GM23338 (cell line): ENCODE measurements around the gene SLFN12L. TPM values are rescaled to one million over a fixed set of nuclear protein-coding genes. Genes with fewer than 3 reads are reported as not detected.
"Not testable (repeated sequence)": the region's sequence is repeated elsewhere in the genome, so short reads cannot be mapped to it uniquely, and the experiment has no call there.

Experiments
- ATAC-seq: fragments of 200-7000 bp; cut with Tn5 transposase; 3 replicates; pipeline ENCODE4 v1.9.1; 2020
- DNase-seq: peaks from one replicate; pipeline ENCODE4 v3.0.0-alpha.2; 2015; ENCODE audit warnings: low spot score
- H2AFZ ChIP-seq: fragments of 200-600 bp; sonication (generic); 2 replicates; pipeline ENCODE4 v1.8.0; 2016; ENCODE audit warnings: antibody characterized with exemption, mild to moderate bottlenecking, moderate library complexity
- H3F3A ChIP-seq: fragments of 200-600 bp; sonication (generic); replicated peaks from 2 replicates; pipeline ENCODE4 v1.8.0; 2017; ENCODE audit warnings: antibody characterized with exemption, mixed run types, low read depth
- H3K27ac ChIP-seq: fragments of 200-600 bp; sonication (generic); 2 replicates; pipeline ENCODE4 v1.6.1; 2016; ENCODE audit warnings: low read depth
- H3K27me3 ChIP-seq: fragments of 200-600 bp; sonication (generic); 2 replicates; pipeline ENCODE4 v1.8.0; 2016; ENCODE audit warnings: mild to moderate bottlenecking, mixed run types, moderate library complexity; ENCODE audit not compliant: insufficient read depth
- H3K36me3 ChIP-seq: fragments of 200-600 bp; sonication (generic); 2 replicates; pipeline ENCODE4 v1.8.0; 2016; ENCODE audit warnings: mild to moderate bottlenecking; ENCODE audit not compliant: insufficient read depth
- H3K4me1 ChIP-seq: fragments of 200-600 bp; sonication (generic); 2 replicates; pipeline ENCODE4 v1.8.0; 2016; ENCODE audit warnings: mild to moderate bottlenecking, moderate library complexity; ENCODE audit not compliant: insufficient read depth
- H3K4me2 ChIP-seq: fragments of 200-600 bp; sonication (generic); 2 replicates; pipeline ENCODE4 v1.7.1; 2017; ENCODE audit warnings: mixed run types
- H3K4me3 ChIP-seq: fragments of 200-600 bp; sonication (generic); 2 replicates; pipeline ENCODE4 v1.6.1; 2016; ENCODE audit warnings: mixed run types
- H3K79me2 ChIP-seq: fragments of 200-600 bp; sonication (generic); replicated peaks from 2 replicates; pipeline ENCODE4 v1.8.0; 2017; ENCODE audit warnings: mild to moderate bottlenecking; ENCODE audit not compliant: insufficient read depth
- H3K9me2 ChIP-seq: fragments of 200-600 bp; sonication (generic); 2 replicates; pipeline ENCODE4 v1.8.0; 2017; ENCODE audit not compliant: insufficient read depth
- H4K20me1 ChIP-seq: fragments of 200-600 bp; sonication (generic); replicated peaks from 2 replicates; pipeline ENCODE4 v1.8.0; 2017; ENCODE audit warnings: mild to moderate bottlenecking; ENCODE audit not compliant: insufficient read depth
- H3K27ac Mint-ChIP-seq: 2 replicates; pipeline ENCODE4 v1.8.0; 2020; ENCODE audit warnings: inconsistent platforms, mild to moderate bottlenecking, moderate library complexity, mixed read lengths
- H3K27me3 Mint-ChIP-seq: 3 replicates; pipeline ENCODE4 v1.8.0; 2022; ENCODE audit warnings: low read depth, mild to moderate bottlenecking, moderate library complexity, mixed read lengths, inconsistent platforms; ENCODE audit not compliant: insufficient read depth, poor library complexity
- H3K36me3 Mint-ChIP-seq: 3 replicates; pipeline ENCODE4 v1.8.0; 2021; ENCODE audit warnings: low read depth, mild to moderate bottlenecking, inconsistent platforms, moderate library complexity, mixed read lengths
- H3K4me1 Mint-ChIP-seq: 3 replicates; pipeline ENCODE4 v1.8.0; 2020; ENCODE audit warnings: mild to moderate bottlenecking, inconsistent platforms, mixed read lengths
- H3K4me3 Mint-ChIP-seq: 3 replicates; pipeline ENCODE4 v1.8.0; 2021; ENCODE audit warnings: moderate library complexity, mild to moderate bottlenecking, inconsistent platforms, mixed read lengths
- H3K9me3 Mint-ChIP-seq: 3 replicates; pipeline ENCODE4 v1.8.0; 2020; ENCODE audit warnings: moderate library complexity, mild to moderate bottlenecking, inconsistent platforms, mixed read lengths
- CREB1 ChIP-seq: fragments of 250-450 bp; sonication (Bioruptor Pico); IDR thresholded peaks from 2 replicates; pipeline ENCODE4 v1.5.0; 2020; ENCODE audit warnings: low read depth, mild to moderate bottlenecking, moderate library complexity
- CTCF ChIP-seq, 2 experiments: fragments of 200-600 bp in 1 of 2; sonication (generic) in 1 of 2; conservative IDR thresholded peaks; 2 replicates each; pipeline versions ENCODE4 v1.5.1 to v1.6.1; 2016 to 2017; ENCODE audit warnings: antibody characterized with exemption in 2 of 2, low read depth in 2 of 2, mild to moderate bottlenecking in 2 of 2, moderate library complexity in 1 of 2
- ETS1 ChIP-seq: IDR thresholded peaks from 2 replicates; pipeline ENCODE4 v1.6.1; 2016; ENCODE audit warnings: antibody characterized with exemption
- EZH2 ChIP-seq: fragments of 200-600 bp; sonication (generic); IDR thresholded peaks from one replicate; pipeline ENCODE4 v1.8.0; 2017; ENCODE audit warnings: antibody characterized with exemption, mild to moderate bottlenecking, low read depth; ENCODE audit not compliant: unreplicated experiment
- EZH2phosphoT487 ChIP-seq: fragments of 200-600 bp; sonication (generic); IDR thresholded peaks from one replicate; pipeline ENCODE4 v1.8.1; 2018; ENCODE audit warnings: antibody characterized with exemption; ENCODE audit not compliant: unreplicated experiment
- NANOG ChIP-seq: IDR thresholded peaks from 2 replicates; pipeline ENCODE4 v1.6.1; 2016; ENCODE audit warnings: antibody characterized with exemption, borderline replicate concordance
- POLR2AphosphoS5 ChIP-seq: IDR thresholded peaks from 2 replicates; pipeline ENCODE4 v1.6.1; 2016; ENCODE audit warnings: antibody characterized with exemption, low read depth
- REST ChIP-seq: IDR thresholded peaks from one replicate; pipeline ENCODE4 v1.6.1; 2018; ENCODE audit warnings: antibody characterized with exemption; ENCODE audit not compliant: unreplicated experiment
- ZNF114 ChIP-seq: fragments of 250-450 bp; sonication (Bioruptor Pico); IDR thresholded peaks from 2 replicates; pipeline ENCODE4 v1.5.0; 2020; ENCODE audit warnings: mild to moderate bottlenecking, moderate library complexity
- ZNF331 ChIP-seq: fragments of 250-450 bp; sonication (Bioruptor Pico); IDR thresholded peaks from 2 replicates; pipeline ENCODE4 v1.5.0; 2020; ENCODE audit warnings: low read depth, mild to moderate bottlenecking, moderate library complexity
- ZNF462 ChIP-seq: fragments of 250-450 bp; sonication (Bioruptor Pico); IDR thresholded peaks from 2 replicates; pipeline ENCODE4 v1.5.0; 2020; ENCODE audit warnings: mild to moderate bottlenecking, moderate library complexity
- polyA plus RNA-seq: library from polyadenylated mRNA; unstranded; fragments of >200 nt; fragmentation: Nextera tagmentation; extraction: Ambion mirVana; gene quantifications from 2 replicates; pipeline ENCODE4 v1.2.1, GENCODE V29; 2016
- total RNA-seq: library from RNA; depleted of rRNA; stranded (reverse); fragments of >200 nt; shearing (Covaris generic); gene quantifications from 2 replicates; pipeline ENCODE4 v1.2.3, GENCODE V29; 2014

SLFN12L gene
- total and polyA plus RNA-seq, 2 experiments from 2014 or later, result not detected

- ATAC-seq (no peak), DNase-seq (no peak)
- no peak for TF ChIP-seq ZNF114
- TF ChIP-seq ZNF462 (CRISPR knock-in tag), result no peak
- no peak for TF ChIP-seq CTCF (conservative IDR thresholded peaks at IDR 0.05; ENCODE audit: low read depth in 2 of 2)
- TF ChIP-seq ZNF331 (CRISPR knock-in tag), result no peak
- TF ChIP-seq EZH2, result no peak
- no peak for TF ChIP-seq CREB1 (CRISPR knock-in tag)
- TF ChIP-seq POLR2AphosphoS5, result no peak
- no peak for TF ChIP-seq EZH2phosphoT487
- TF ChIP-seq ETS1, result no peak
- no peak for TF ChIP-seq REST
- no peak for TF ChIP-seq NANOG
- Mint-ChIP-seq H3K36me3 (no peaks in the 10 kb centered on the region), H3K4me3 (no peak overlapping the region), H3K9me3 (no peaks in the 10 kb centered on the region; the same call in 1 of the 3 replicates), H3K27me3 (peaks cover 6% of the 10 kb centered on the region), H3K4me1 (no peaks in the 10 kb centered on the region; the same call in 2 of the 3 replicates), H3K27ac (no peak overlapping the region)
- Histone ChIP-seq H3K27me3 (0 out of 2 replicates have a peak, but pooled peaks cover 3% of the 10 kb centered on the region), H3K4me2 (no peak overlapping the region), H3F3A (no peaks in the 10 kb centered on the region), H3K9me2 (no peaks in the 10 kb centered on the region), H4K20me1 (no peaks in the 10 kb centered on the region; the same call in 1 of the 2 replicates), H3K4me1 (no peaks in the 10 kb centered on the region), H3K4me3 (no peak overlapping the region), H3K27ac (no peak overlapping the region), H3K36me3 (no peaks in the 10 kb centered on the region), H2AFZ (no peak overlapping the region), H3K79me2 (no peaks in the 10 kb centered on the region)
Measured at GRCh38 chr17:35529866-35530265, 7.6 kb downstream of the SLFN12L start.

- H3K79me2 ChIP-seq, H4K20me1 ChIP-seq, H3K27me3 ChIP-seq, H3K4me3 ChIP-seq, H3K36me3 ChIP-seq, H3K4me1 ChIP-seq, DNase-seq, H3K4me3 Mint-ChIP-seq, H3K9me3 Mint-ChIP-seq, H3K4me1 Mint-ChIP-seq, H3F3A ChIP-seq, H3K27ac ChIP-seq, H3K36me3 Mint-ChIP-seq, ATAC-seq, H3K4me2 ChIP-seq, H3K27ac Mint-ChIP-seq, H3K9me2 ChIP-seq, H2AFZ ChIP-seq, H3K27me3 Mint-ChIP-seq: not testable (repeated sequence)
Measured at GRCh38 chr17:35529326-35529725, 8.2 kb downstream of the SLFN12L start.
